Muscle layer of colon (tissue), 2 donors: Measurements from ENCODE around the gene XPNPEP1.

Experiments
- H3K27ac ChIP-seq: one replicate; pipeline ENCODE4 v1.7.0; 2013; ENCODE audit warnings: low read depth, mild to moderate bottlenecking, low read length, moderate library complexity
- H3K27me3 ChIP-seq, 2 donors: one replicate each; pipeline ENCODE4 v1.7.0; 2013; ENCODE audit warnings: low read length in 2 of 2, mild to moderate bottlenecking in 2 of 2; ENCODE audit not compliant: insufficient read depth in 2 of 2, control insufficient read depth in 1 of 2
- H3K36me3 ChIP-seq: one replicate; pipeline ENCODE4 v1.7.0; 2013; ENCODE audit warnings: mild to moderate bottlenecking, low read length; ENCODE audit not compliant: insufficient read depth
- H3K4me1 ChIP-seq: one replicate; pipeline ENCODE4 v1.7.0; 2013; ENCODE audit warnings: mild to moderate bottlenecking, low read length; ENCODE audit not compliant: insufficient read depth
- H3K4me3 ChIP-seq, 2 donors: one replicate each; pipeline ENCODE4 v1.7.0; 2013; ENCODE audit warnings: low read length in 2 of 2, low read depth in 1 of 2, mild to moderate bottlenecking in 1 of 2, moderate library complexity in 1 of 2
- H3K9ac ChIP-seq: one replicate; pipeline ENCODE4 v1.7.0; 2013; ENCODE audit warnings: low read length
- H3K9me3 ChIP-seq: one replicate; pipeline ENCODE4 v1.7.0; 2013; ENCODE audit warnings: mild to moderate bottlenecking, low read length
- donor health status: abdominal sarcoma.
- donor health status: Adenocarcinoma of cecum.

The XPNPEP1 gene

DNA sequence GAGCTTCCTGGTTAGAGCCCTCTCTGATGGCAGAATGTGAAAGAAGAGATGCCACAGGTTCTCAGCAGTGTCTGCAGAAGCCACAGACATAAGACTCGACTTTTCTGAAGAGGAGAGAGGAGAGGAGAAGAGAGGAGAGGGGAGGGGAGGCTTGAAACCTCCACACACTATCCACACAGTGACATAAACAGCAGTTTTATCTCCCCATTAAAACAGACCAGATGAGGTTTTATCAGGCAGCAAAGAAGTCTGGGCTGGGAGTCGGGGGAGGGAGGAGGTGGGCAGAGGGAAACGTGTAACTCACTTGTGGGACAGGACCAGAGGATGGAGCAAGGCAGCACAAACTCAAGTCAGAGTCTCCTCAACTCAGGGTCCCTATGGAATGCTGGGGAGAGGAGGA lies 76.5 kb downstream of the XPNPEP1 start:
- Histone ChIP-seq H3K9me3 (no peaks in the 10 kb centered on the region), H3K36me3 (no peaks in the 10 kb centered on the region), H3K4me3 (no peak overlapping the region), H3K4me1 (no peaks in the 10 kb centered on the region), H3K27me3 (no peaks in the 10 kb centered on the region), H3K27ac (no peak overlapping the region), H3K9ac (no peak overlapping the region)

DNA sequence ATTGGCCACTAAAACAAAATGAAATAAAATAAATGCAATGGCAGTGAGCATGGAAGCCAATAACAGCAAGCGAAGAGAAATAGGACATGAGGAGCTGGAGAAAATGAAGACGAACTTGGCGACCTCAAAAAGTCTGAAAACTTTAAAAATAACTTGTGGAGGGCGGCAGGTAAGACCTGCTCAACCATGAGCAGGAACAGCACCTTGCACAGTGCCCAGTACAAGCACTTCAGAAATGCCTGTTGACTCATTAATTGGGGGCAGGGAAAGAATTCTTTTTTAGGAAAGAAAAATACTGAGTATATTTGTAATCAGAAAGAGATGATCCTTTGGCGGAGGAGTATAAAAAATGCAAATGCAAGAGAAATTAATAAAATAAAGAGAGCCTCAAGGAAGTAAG lies 78.0 kb downstream of the XPNPEP1 start:
- peaks cover under 1% of the 10 kb centered on the region for H3K4me1 ChIP-seq
- H3K27me3 ChIP-seq: no peaks in the 10 kb centered on the region
- H3K27ac ChIP-seq: no peak overlapping the region
- no peaks in the 10 kb centered on the region for H3K9me3 ChIP-seq
- H3K4me3 ChIP-seq: no peak overlapping the region
- H3K36me3 ChIP-seq: no peaks in the 10 kb centered on the region
- no peak overlapping the region for H3K9ac ChIP-seq

DNA sequence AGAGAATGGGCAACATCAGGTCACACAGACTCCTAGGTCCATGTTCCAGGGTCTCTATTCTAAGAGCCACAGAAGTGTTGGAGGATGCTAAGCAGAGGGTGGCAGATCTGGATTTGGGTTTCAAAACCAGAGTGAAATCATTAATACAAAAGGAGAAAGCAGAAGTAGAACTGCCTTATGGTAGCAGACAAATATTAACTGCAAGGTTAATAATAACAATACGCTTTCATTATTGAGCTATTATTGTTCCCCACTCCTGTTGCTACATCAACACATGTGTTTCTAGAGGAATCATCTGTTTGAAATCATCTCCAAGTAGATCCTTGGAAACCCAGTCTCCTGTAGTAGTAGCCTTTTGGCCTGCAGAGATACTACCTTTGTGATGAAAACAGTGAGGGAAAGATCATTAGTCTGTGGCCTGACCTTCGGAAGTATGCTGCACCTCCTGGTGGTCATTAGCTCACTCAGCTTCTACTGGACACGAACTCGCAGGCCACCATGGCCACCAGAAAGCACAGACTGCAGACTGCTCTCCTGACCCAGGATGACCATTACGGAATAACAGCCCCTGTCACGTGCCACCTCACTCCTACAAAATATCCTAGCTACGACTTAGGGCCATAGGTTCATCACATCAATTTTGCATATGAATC lies 84.6 kb downstream of the XPNPEP1 start:
- no peak overlapping the region for H3K27ac ChIP-seq
- no peaks in the 10 kb centered on the region for H3K36me3 ChIP-seq
- no peak overlapping the region for H3K4me3 ChIP-seq
- no peak overlapping the region for H3K9ac ChIP-seq
- peaks cover 5% of the 10 kb centered on the region for H3K4me1 ChIP-seq
- H3K27me3 ChIP-seq: no peaks in the 10 kb centered on the region
- no peaks in the 10 kb centered on the region for H3K9me3 ChIP-seq

DNA sequence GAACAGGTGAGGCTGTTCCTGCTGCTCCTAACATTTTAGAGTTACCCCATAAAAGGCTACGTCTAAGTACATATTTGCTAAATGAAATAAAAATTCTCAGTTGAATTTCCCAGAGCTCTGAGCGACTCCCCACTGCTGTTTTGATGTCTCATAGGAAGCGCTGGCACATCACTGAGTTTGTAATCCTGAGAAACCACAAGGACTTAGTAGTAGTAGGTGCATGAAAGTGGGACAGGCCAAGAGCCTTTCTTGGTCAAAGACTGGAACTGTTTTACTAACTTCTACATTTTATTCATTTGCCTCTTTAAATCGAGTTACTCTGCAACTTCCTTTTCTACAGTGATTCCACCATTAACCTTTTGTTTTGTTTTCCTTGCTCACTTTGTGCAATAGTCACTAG lies 85.9 kb downstream of the XPNPEP1 start:
- H3K4me3 ChIP-seq: no peak overlapping the region
- H3K9ac ChIP-seq: no peak overlapping the region
- H3K27me3 ChIP-seq: no peaks in the 10 kb centered on the region
- no peaks in the 10 kb centered on the region for H3K36me3 ChIP-seq
- H3K27ac ChIP-seq: no peak overlapping the region
- no peaks in the 10 kb centered on the region for H3K9me3 ChIP-seq
- H3K4me1 ChIP-seq: peaks cover 5% of the 10 kb centered on the region

DNA sequence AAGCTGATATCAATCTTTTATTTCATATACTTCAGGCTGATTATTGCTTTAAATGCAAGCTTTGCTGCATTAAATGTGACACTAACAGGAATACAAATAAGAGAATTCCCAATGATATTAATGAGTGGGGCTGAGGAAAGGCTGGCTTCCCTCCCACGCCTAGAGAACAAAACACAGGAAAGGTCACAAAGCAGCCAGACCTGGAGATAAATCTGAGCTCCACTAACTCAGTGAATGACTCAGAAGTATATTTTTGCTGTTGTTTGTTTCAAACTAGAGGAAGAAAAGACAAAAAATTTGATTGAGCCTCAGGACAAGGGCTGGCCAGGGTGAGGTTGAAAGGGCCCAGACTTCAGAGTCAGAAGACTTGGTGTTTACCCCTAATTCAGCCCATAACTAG lies 88.1 kb downstream of the XPNPEP1 start:
- Histone ChIP-seq H3K36me3 (no peaks in the 10 kb centered on the region), H3K9ac (no peak overlapping the region), H3K4me3 (no peak overlapping the region), H3K27me3 (no peaks in the 10 kb centered on the region), H3K27ac (no peak overlapping the region), H3K9me3 (no peaks in the 10 kb centered on the region), H3K4me1 (peaks cover 4% of the 10 kb centered on the region)

DNA sequence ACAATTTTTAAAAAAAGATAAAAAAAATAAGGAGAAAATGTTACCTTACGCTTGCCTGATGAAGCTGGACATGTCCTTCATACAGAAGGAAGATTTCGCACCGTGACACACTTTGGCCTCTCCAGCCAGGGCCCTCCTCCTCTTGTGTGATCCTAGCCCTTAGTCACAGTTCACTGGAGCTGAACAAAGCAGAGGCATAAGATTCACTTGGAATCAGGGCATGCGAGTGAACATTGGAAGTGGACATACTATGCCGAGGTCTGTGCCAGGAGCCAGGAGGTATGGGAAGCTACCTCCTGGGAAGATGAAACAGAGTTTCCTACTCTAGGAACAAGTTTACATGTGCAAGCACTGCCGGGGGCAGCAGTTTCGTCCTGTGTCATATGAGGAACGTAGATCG lies 91.5 kb downstream of the XPNPEP1 start:
- Histone ChIP-seq H3K27me3 (no peaks in the 10 kb centered on the region), H3K9me3 (no peaks in the 10 kb centered on the region), H3K4me3 (no peak overlapping the region), H3K27ac (no peak overlapping the region), H3K36me3 (no peaks in the 10 kb centered on the region), H3K9ac (no peak overlapping the region), H3K4me1 (no peaks in the 10 kb centered on the region)

DNA sequence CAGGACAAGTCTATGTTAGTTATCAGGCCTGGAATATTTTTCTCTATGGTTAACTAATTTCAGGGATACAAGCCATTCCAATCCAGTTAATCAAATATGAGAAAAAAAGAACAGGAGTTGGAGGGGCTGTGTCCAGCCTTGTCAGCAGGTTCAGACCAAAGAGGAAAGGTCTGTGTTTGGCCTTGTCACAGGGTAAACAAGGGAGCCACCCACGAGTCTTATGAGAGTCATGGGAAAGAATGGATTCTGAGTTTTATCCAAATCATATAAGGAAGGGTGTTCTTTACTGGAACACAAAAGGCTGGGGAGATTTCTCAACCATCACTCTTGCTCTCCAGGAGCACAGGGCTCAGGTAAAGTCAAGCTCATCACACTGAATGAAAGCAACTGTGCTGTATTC lies 99.1 kb downstream of the XPNPEP1 start:
- no peaks in the 10 kb centered on the region for H3K9me3 ChIP-seq

DNA sequence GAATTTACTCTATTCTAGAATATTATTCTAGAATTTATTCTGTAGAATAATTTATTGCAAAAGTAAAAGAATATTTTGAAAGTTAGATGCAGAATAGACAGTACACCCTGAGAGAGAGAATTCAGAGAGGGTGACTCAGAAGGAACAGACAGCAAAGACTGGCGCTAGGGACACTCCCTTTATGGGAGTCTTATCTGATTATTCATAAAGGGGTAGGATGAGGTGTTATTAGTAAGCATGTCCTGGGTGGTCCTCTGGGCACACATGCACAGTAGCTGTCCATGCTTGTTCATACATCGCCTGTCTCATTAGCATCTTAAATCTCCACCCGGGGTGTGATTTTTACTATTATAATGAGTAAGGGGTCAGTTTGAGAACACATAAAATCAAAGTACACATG lies 100.1 kb downstream of the XPNPEP1 start:
- Histone ChIP-seq H3K4me3 (no peak overlapping the region), H3K36me3 (no peaks in the 10 kb centered on the region), H3K27me3 (no peaks in the 10 kb centered on the region), H3K9me3 (no peaks in the 10 kb centered on the region), H3K9ac (no peak overlapping the region), H3K4me1 (no peaks in the 10 kb centered on the region), H3K27ac (no peak overlapping the region)

More for the DNA sequence above, 99.1 kb downstream of the XPNPEP1 start:
- H3K4me1 ChIP-seq: no peaks in the 10 kb centered on the region
- H3K27me3 ChIP-seq: no peaks in the 10 kb centered on the region
- H3K4me3 ChIP-seq: no peak overlapping the region
- H3K36me3 ChIP-seq: no peaks in the 10 kb centered on the region
- no peak overlapping the region for H3K9ac ChIP-seq
- no peak overlapping the region for H3K27ac ChIP-seq

DNA sequence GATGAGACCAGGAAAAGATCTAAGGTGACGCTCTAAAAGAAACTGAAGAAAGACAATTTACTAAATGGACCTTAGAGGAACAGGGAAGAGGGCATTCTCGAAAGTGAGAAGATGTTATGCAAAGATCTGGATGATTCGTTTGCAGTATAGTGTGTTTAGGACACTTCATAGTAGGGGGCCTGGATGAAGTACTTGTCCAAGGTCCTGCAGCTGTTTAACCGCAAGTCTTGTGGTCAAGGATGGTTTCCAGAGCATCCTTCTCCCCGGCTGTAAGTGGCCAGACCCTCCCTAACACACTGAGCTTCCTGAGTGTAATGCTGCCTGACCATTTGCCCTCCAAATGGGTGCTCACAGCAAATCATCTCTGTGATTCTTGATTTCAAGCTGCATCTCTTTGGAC lies 101.6 kb downstream of the XPNPEP1 start:
- no peak overlapping the region for H3K9ac ChIP-seq
- H3K36me3 ChIP-seq: no peaks in the 10 kb centered on the region

DNA sequence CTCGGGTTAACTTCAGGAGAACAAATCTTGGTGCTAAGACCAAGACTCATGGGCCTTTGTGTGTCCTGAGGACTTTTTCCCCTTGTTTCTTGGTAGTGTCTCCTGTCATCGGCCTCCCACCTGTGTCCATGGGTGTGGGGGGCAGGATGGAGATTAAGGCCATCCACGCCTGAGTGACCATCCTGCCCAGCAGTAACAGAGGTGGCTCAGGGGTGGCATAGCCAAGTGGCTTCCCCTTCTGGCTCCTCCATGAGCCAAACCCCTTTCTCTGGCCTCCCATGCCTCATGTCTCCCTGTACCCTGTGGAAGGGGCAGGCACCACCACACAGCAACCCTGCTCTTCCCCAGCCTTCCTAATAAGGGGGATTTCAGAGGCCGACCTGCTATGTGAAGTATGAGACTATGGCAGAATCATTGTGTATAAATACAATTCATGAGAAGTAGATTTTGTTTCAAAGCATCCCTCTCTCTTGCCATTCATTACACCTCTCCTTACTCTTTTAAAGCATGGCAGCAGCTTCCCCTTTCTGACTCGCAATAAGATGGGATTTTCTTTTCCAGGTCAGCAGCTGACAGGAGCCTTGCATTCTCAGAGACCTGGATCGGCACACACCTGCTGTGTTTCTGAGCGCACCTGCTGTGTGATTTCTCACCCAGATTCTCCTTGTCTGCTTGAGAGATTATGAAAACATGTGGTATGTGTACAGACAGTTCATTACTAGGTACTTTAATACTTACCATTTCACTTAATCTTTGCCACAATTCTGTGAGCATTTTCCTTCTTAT lies 102.5 kb downstream of the XPNPEP1 start:
- H3K9ac ChIP-seq: no peak overlapping the region
- no peak overlapping the region for H3K27ac ChIP-seq
- no peaks in the 10 kb centered on the region for H3K36me3 ChIP-seq
- no peaks in the 10 kb centered on the region for H3K4me1 ChIP-seq
- no peaks in the 10 kb centered on the region for H3K27me3 ChIP-seq
- no peak overlapping the region for H3K4me3 ChIP-seq
- no peaks in the 10 kb centered on the region for H3K9me3 ChIP-seq

More for the DNA sequence above, 101.6 kb downstream of the XPNPEP1 start:
- Histone ChIP-seq H3K4me3 (no peak overlapping the region), H3K27ac (no peak overlapping the region), H3K27me3 (no peaks in the 10 kb centered on the region), H3K9me3 (no peaks in the 10 kb centered on the region), H3K4me1 (no peaks in the 10 kb centered on the region)

DNA sequence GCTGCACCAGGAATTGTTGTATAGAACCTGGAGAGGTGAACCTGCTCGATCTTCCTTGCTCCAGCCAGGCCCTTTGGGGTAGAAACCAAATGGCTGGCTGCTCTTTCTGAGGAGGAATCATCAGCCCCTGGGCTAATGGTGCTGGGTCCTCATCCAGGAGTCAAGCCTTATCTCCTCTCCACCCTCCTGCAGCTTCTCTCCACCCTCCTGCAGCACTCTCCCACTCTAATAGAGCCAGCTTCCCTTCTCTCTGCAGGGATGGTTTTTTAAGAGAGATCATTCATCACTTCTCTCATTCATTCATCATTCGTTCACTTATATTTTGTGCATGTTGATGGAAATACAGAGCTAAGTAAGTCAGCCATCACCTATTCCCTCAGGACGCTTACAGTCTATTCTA lies 103.5 kb downstream of the XPNPEP1 start:
- Histone ChIP-seq H3K4me3 (no peak overlapping the region), H3K4me1 (no peaks in the 10 kb centered on the region), H3K9ac (no peak overlapping the region), H3K36me3 (no peaks in the 10 kb centered on the region), H3K27me3 (no peaks in the 10 kb centered on the region), H3K9me3 (no peaks in the 10 kb centered on the region), H3K27ac (no peak overlapping the region)
